HEK293 (cell line): ENCODE data around the gene SCART1.
A peak's percentile ranks its signal among the peaks of the same experiment; 100 is the strongest.

Experiments
- CTCF ChIA-PET: fragments of 350-600 bp; formaldehyde crosslinking; extraction: SDS; loops from one replicate; lab custom pipeline; 2021; ENCODE audit warnings: antibody characterized with exemption; lab: Yijun Ruan, JAX
- POLR2A ChIA-PET: fragments of 300-600 bp; formaldehyde crosslinking; extraction: SDS; loops from one replicate; lab custom pipeline; 2020; ENCODE audit warnings: antibody characterized with exemption, inconsistent platforms; lab: Yijun Ruan, JAX
- H3K27ac ChIP-seq: fragments of 200-500 bp; sonication (Bioruptor generic); 2 replicates; pipeline ENCODE4 v1.5.1; 2014; ENCODE audit warnings: low read depth, low read length, control low read depth, inconsistent platforms; ENCODE audit errors: extremely low read depth
- H3K36me3 ChIP-seq, 2 experiments: fragments of 200-500 bp in 1 of 2; sonication (Bioruptor generic) in 1 of 2; 1 replicate in 1 of 2; 2 replicates in 1 of 2; pipeline ENCODE4 v1.5.1; 2014 to 2017; ENCODE audit warnings: inconsistent platforms in 2 of 2, low read length in 2 of 2; ENCODE audit not compliant: control insufficient read depth in 2 of 2, insufficient read depth in 1 of 2
- H3K4me1 ChIP-seq: fragments of 200-500 bp; sonication (Bioruptor generic); 2 replicates; pipeline ENCODE4 v1.5.1; 2014; ENCODE audit warnings: mild to moderate bottlenecking, low read length, inconsistent platforms; ENCODE audit not compliant: control insufficient read depth, insufficient read depth
- H3K4me3 ChIP-seq: 2 replicates; pipeline ENCODE4 v1.5.1; 2011; ENCODE audit warnings: low read depth, mild to moderate bottlenecking, control low read depth, low read length, moderate library complexity
- H3K9me3 ChIP-seq: fragments of 200-500 bp; sonication (Bioruptor generic); 2 replicates; pipeline ENCODE4 v1.5.1; 2014; ENCODE audit warnings: low read depth, low read length, inconsistent platforms; ENCODE audit not compliant: control insufficient read depth, insufficient read depth
- BCL11A ChIP-seq: fragments of 450-650 bp; formaldehyde crosslinking; IDR thresholded peaks from 2 replicates; pipeline ENCODE4 v1.5.1; 2016; ENCODE audit warnings: low read depth, missing biosample characterization, missing genetic modification characterization
- SCRT1 ChIP-seq: fragments of 450-650 bp; formaldehyde crosslinking; IDR thresholded peaks from 2 replicates; pipeline ENCODE4 v1.5.1; 2016; ENCODE audit warnings: missing biosample characterization, missing genetic modification characterization, borderline replicate concordance
- SETDB1 ChIP-seq: IDR thresholded peaks from one replicate; pipeline ENCODE4 v1.6.1; 2017; ENCODE audit warnings: mild to moderate bottlenecking, low read length, moderate library complexity, mixed read lengths; ENCODE audit not compliant: insufficient read length
- YY2 ChIP-seq: fragments of 450-650 bp; formaldehyde crosslinking; IDR thresholded peaks from 2 replicates; pipeline ENCODE4 v1.5.1; 2016; ENCODE audit warnings: missing biosample characterization, missing genetic modification characterization
- ZBTB7A ChIP-seq: fragments of 450-650 bp; formaldehyde crosslinking; IDR thresholded peaks from 2 replicates; pipeline ENCODE4 v1.5.1; 2016; ENCODE audit warnings: low read depth, missing biosample characterization, missing genetic modification characterization
- ZNF133 ChIP-seq: fragments of 450-650 bp; formaldehyde crosslinking; IDR thresholded peaks from 2 replicates; pipeline ENCODE4 v1.5.1; 2016; ENCODE audit warnings: missing biosample characterization, missing genetic modification characterization
- ZNF146 ChIP-seq: fragments of 450-650 bp; formaldehyde crosslinking; IDR thresholded peaks from 2 replicates; pipeline ENCODE4 v1.5.1; 2016; ENCODE audit warnings: missing biosample characterization, missing genetic modification characterization
- ZNF174 ChIP-seq: fragments of 450-650 bp; formaldehyde crosslinking; IDR thresholded peaks from 2 replicates; pipeline ENCODE4 v1.5.0; 2017; ENCODE audit warnings: missing biosample characterization, mild to moderate bottlenecking, missing genetic modification characterization
- ZNF394 ChIP-seq: fragments of 450-650 bp; formaldehyde crosslinking; IDR thresholded peaks from 2 replicates; pipeline ENCODE4 v1.5.1; 2016; ENCODE audit warnings: missing biosample characterization, missing genetic modification characterization, mild to moderate bottlenecking, moderate library complexity, borderline replicate concordance
- ZNF521 ChIP-seq: fragments of 450-650 bp; formaldehyde crosslinking; IDR thresholded peaks from 2 replicates; pipeline ENCODE4 v1.5.1; 2017; ENCODE audit warnings: missing biosample characterization, mild to moderate bottlenecking, missing genetic modification characterization
- ZNF558 ChIP-seq: fragments of 450-650 bp; formaldehyde crosslinking; IDR thresholded peaks from 2 replicates; pipeline ENCODE4 v1.5.1; 2016; ENCODE audit warnings: missing biosample characterization, missing genetic modification characterization
- ZNF626 ChIP-seq: fragments of 450-650 bp; sonication (Bioruptor Pico); formaldehyde crosslinking; IDR thresholded peaks from 2 replicates; pipeline ENCODE4 v1.5.1; 2018; ENCODE audit warnings: missing biosample characterization, missing genetic modification characterization, inconsistent platforms
- TF ChIP-seq, protein P1 (sequence below): fragments of 450-650 bp; formaldehyde crosslinking; IDR thresholded peaks from 2 replicates; pipeline ENCODE4 v1.5.1; 2016; ENCODE audit warnings: missing biosample characterization, missing genetic modification characterization
- TF ChIP-seq, protein P2 (sequence below): fragments of 450-650 bp; formaldehyde crosslinking; IDR thresholded peaks from 2 replicates; pipeline ENCODE4 v1.5.1; 2016; ENCODE audit warnings: missing biosample characterization, missing genetic modification characterization
- TF ChIP-seq, protein P3 (sequence below): fragments of 450-650 bp; formaldehyde crosslinking; IDR thresholded peaks from 2 replicates; pipeline ENCODE4 v1.5.1; 2016; ENCODE audit warnings: missing biosample characterization, missing genetic modification characterization
- TF ChIP-seq, protein P4 (sequence below): fragments of 450-650 bp; formaldehyde crosslinking; IDR thresholded peaks from 2 replicates; pipeline ENCODE4 v1.5.1; 2016; ENCODE audit warnings: missing biosample characterization, missing genetic modification characterization

Gene SCART1

DNA sequence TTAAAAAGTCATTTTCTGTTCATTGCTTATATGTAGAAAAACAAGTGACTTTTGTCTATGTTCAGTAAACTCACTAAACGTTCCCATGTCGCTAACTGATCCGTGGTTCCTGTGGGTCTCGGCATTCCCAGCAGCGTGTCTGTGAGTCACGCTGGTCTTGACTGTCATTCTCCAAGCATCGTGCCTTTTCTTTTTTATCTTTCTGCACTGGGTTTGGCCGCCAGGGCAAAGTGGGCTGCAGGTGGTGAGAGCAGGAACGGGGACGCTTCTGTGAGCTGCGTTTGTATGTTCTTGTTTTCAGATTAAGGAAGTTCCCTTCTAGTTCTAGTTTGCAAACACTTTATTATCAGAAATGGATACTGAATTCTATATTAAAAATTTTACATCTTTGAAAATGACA is 6.8 kb upstream of the SCART1 start:
- TF ChIP-seq ZNF133 (tag by site-specific recombination) (no peak), ZNF174 (tag by site-specific recombination) (no peak)
- Histone ChIP-seq H3K4me1 (no peaks in the 10 kb centered on the region), H3K9me3 (no peaks in the 10 kb centered on the region), H3K4me3 (no peak overlapping the region), H3K27ac (no peak overlapping the region), H3K36me3 (peaks cover 0 to 7% of the 10 kb centered on the region in 2 experiments; a peak in 1 of 3 replicates)
- CTCF ChIA-PET, result interaction anchor here (0.6 kb wide), 1 partner anchor 189 kb away, joined by 3 read pairs; no protein-coding TSS in a partner anchor
- POLR2A ChIA-PET, result no interaction called here

DNA sequence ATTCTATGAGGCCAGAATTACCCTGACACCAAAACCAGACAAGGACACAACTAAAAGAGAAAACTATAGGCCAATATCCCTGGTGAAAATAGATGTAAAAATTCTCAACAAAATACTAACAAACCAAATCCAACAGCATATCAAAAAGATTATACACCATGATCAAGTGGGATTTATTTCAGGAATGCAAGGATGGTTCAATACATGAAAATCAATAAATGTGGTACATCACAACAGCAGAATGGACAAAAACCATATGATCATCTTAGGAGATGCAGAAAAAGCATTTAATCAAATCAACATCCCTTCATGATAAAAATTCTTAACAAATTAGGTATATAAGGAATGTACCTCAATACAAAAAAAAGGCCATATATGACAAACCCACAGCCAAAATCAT is 5.6 kb upstream of the SCART1 start:
- Histone ChIP-seq H3K9me3 (no peaks in the 10 kb centered on the region), H3K4me1 (no peaks in the 10 kb centered on the region), H3K27ac (no peak overlapping the region), H3K36me3 (peaks cover 0 to 7% of the 10 kb centered on the region in 2 experiments; a peak in 1 of 3 replicates), H3K4me3 (no peak overlapping the region)
- CTCF ChIA-PET, result interaction anchor here (1.5 to 1.6 kb wide), 2 partner anchors 9 to 10 kb away, joined by 4 to 5 read pairs; no protein-coding TSS in a partner anchor
- POLR2A ChIA-PET, result no interaction called here
- TF ChIP-seq ZNF146 (tag by site-specific recombination) (no peak), SETDB1 (peak; percentile 59)

DNA sequence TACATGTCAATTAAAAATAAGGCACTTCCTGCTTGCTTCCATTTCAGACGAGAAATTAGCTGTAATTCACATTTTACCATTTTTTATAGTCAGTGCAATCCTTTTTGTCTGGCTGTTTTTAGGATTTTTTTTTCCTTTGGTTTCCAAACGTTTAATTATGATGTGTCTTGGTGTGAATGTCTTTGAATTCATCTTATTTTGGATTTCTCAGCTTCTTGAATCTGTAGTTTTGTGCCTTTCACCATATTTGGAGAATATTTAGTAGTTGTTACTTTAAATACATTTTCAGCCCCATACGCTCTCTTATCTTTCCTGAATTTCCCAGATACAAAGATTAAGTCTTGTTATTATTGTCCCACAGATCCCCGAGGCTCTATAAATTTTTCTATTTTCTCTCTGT is 2.4 kb upstream of the SCART1 start:
- H3K36me3 ChIP-seq, result no peaks in the 10 kb centered on the region

DNA sequence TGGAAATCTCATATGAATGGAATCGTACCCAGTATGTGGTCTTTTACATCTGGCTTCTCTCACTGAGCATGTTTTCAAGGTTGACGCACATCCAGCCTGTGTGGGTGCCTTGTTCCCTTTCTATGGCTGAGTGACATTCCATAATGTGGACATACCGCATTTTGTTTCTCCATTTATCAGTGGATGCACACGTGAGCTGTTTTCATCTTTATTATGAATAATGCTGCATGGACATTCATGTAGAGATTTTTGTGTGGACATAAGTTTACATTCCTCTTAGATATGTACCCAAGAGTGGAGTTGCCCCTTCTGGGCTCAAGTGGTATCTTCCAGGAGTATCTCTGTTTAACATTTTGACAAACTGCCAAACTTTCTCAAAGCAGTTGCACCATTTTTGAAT is 1.3 kb upstream of the SCART1 start:
- Histone ChIP-seq H3K4me3 (no peak overlapping the region), H3K9me3 (no peaks in the 10 kb centered on the region), H3K27ac (no peak overlapping the region), H3K36me3 (no peaks in the 10 kb centered on the region), H3K4me1 (no peaks in the 10 kb centered on the region)
- TF ChIP-seq, protein P1, sequence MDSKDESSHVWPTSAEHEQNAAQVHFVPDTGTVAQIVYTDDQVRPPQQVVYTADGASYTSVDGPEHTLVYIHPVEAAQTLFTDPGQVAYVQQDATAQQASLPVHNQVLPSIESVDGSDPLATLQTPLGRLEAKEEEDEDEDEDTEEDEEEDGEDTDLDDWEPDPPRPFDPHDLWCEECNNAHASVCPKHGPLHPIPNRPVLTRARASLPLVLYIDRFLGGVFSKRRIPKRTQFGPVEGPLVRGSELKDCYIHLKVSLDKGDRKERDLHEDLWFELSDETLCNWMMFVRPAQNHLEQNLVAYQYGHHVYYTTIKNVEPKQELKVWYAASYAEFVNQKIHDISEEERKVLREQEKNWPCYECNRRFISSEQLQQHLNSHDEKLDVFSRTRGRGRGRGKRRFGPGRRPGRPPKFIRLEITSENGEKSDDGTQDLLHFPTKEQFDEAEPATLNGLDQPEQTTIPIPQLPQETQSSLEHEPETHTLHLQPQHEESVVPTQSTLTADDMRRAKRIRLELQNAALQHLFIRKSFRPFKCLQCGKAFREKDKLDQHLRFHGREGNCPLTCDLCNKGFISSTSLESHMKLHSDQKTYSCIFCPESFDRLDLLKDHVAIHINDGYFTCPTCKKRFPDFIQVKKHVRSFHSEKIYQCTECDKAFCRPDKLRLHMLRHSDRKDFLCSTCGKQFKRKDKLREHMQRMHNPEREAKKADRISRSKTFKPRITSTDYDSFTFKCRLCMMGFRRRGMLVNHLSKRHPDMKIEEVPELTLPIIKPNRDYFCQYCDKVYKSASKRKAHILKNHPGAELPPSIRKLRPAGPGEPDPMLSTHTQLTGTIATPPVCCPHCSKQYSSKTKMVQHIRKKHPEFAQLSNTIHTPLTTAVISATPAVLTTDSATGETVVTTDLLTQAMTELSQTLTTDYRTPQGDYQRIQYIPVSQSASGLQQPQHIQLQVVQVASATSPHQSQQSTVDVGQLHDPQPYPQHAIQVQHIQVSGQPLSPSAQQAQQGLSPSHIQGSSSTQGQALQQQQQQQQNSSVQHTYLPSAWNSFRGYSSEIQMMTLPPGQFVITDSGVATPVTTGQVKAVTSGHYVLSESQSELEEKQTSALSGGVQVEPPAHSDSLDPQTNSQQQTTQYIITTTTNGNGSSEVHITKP (tag by site-specific recombination), result peak; percentile 82
- TF ChIP-seq ZNF626 (tag by site-specific recombination), result no peak
- TF ChIP-seq ZNF394 (tag by site-specific recombination), result no peak
- CTCF ChIA-PET, result no interaction called here
- POLR2A ChIA-PET, result no interaction called here

More for the DNA sequence above, 2.4 kb upstream of the SCART1 start:
- CTCF ChIA-PET, result interaction anchor here (1.0 kb wide), 1 partner anchor 14 kb away, joined by 4 read pairs; no protein-coding TSS in a partner anchor
- Histone ChIP-seq H3K9me3 (no peaks in the 10 kb centered on the region), H3K27ac (no peak overlapping the region)
- POLR2A ChIA-PET, result interaction anchor here (0.6 kb wide), 1 partner anchor 302 kb away, joined by 3 read pairs; no protein-coding TSS in a partner anchor
- no peak for TF ChIP-seq ZNF521
- TF ChIP-seq ZBTB7A (tag by site-specific recombination), result no peak
- no peak for TF ChIP-seq BCL11A (tag by site-specific recombination)
- no peak for TF ChIP-seq SCRT1 (tag by site-specific recombination)
- TF ChIP-seq YY2, result no peak
- TF ChIP-seq, protein P2, sequence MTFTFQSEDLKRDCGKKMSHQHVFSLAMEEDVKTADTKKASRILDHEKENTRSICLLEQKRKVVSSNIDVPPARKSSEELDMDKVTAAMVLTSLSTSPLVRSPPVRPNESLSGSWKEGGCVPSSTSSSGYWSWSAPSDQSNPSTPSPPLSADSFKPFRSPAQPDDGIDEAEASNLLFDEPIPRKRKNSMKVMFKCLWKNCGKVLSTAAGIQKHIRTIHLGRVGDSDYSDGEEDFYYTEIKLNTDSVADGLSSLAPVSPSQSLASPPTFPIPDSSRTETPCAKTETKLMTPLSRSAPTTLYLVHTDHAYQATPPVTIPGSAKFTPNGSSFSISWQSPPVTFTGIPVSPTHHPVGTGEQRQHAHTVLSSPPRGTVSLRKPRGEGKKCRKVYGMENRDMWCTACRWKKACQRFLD (tag by site-specific recombination), result no peak
- peak; percentile 96 for TF ChIP-seq ZNF558
- TF ChIP-seq, protein P3, sequence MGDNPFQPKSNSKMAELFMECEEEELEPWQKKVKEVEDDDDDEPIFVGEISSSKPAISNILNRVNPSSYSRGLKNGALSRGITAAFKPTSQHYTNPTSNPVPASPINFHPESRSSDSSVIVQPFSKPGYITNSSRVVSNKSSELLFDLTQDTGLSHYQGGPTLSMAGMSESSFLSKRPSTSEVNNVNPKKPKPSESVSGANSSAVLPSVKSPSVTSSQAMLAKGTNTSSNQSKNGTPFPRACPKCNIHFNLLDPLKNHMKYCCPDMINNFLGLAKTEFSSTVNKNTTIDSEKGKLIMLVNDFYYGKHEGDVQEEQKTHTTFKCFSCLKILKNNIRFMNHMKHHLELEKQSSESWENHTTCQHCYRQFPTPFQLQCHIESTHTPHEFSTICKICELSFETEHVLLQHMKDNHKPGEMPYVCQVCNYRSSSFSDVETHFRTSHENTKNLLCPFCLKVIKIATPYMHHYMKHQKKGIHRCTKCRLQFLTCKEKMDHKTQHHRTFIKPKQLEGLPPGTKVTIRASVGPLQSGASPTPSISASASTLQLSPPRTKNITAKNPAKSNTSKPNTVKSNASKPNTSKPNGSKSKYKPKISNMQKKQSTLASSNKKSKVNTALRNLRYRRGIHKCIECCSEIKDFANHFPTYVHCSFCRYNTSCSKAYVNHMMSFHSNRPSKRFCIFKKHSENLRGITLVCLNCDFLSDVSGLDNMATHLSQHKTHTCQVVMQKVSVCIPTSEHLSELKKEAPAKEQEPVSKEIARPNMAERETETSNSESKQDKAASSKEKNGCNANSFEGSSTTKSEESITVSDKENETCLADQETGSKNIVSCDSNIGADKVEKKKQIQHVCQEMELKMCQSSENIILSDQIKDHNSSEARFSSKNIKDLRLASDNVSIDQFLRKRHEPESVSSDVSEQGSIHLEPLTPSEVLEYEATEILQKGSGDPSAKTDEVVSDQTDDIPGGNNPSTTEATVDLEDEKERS (tag by site-specific recombination), result no peak
- TF ChIP-seq, protein P4, sequence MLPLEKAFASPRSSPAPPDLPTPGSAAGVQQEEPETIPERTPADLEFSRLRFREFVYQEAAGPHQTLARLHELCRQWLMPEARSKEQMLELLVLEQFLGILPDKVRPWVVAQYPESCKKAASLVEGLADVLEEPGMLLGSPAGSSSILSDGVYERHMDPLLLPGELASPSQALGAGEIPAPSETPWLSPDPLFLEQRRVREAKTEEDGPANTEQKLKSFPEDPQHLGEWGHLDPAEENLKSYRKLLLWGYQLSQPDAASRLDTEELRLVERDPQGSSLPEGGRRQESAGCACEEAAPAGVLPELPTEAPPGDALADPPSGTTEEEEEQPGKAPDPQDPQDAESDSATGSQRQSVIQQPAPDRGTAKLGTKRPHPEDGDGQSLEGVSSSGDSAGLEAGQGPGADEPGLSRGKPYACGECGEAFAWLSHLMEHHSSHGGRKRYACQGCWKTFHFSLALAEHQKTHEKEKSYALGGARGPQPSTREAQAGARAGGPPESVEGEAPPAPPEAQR (tag by site-specific recombination), result no peak
- TF ChIP-seq, all 188 proteins: peak for 1
- H3K4me3 ChIP-seq, result no peak overlapping the region
- no peaks in the 10 kb centered on the region for H3K4me1 ChIP-seq
